Endothelial cell (in vitro differentiated cells): ENCODE measurements around the gene CADM2. TPM values are rescaled to one million over a fixed set of nuclear protein-coding genes. Genes with fewer than 3 reads are reported as not detected.

Experiments
- DNase-seq: peaks from one replicate; pipeline ENCODE4 v3.0.0; 2021; ENCODE audit warnings: low spot score
- H3K27ac Mint-ChIP-seq: one replicate; pipeline ENCODE4 v1.8.0; 2021; ENCODE audit warnings: mixed read lengths, inconsistent platforms; ENCODE audit not compliant: unreplicated experiment
- H3K27me3 Mint-ChIP-seq: one replicate; pipeline ENCODE4 v1.8.0; 2021; ENCODE audit warnings: mild to moderate bottlenecking, moderate library complexity, mixed read lengths, inconsistent platforms; ENCODE audit not compliant: unreplicated experiment
- H3K36me3 Mint-ChIP-seq: one replicate; pipeline ENCODE4 v1.8.0; 2021; ENCODE audit warnings: mild to moderate bottlenecking, low read depth, mixed read lengths, inconsistent platforms; ENCODE audit not compliant: unreplicated experiment
- H3K4me1 Mint-ChIP-seq: one replicate; pipeline ENCODE4 v1.8.0; 2021; ENCODE audit warnings: mild to moderate bottlenecking, mixed read lengths, inconsistent platforms; ENCODE audit not compliant: unreplicated experiment
- H3K4me3 Mint-ChIP-seq: one replicate; pipeline ENCODE4 v1.8.0; 2021; ENCODE audit warnings: mild to moderate bottlenecking, mixed read lengths, inconsistent platforms; ENCODE audit not compliant: unreplicated experiment
- H3K9me3 Mint-ChIP-seq: one replicate; pipeline ENCODE4 v1.8.0; 2021; ENCODE audit warnings: mixed read lengths, inconsistent platforms; ENCODE audit not compliant: unreplicated experiment
- CTCF ChIP-seq: fragments of 200-600 bp; sonication (generic); IDR thresholded peaks from one replicate; pipeline ENCODE4 v1.5.0; 2021; ENCODE audit warnings: antibody characterized with exemption; ENCODE audit not compliant: unreplicated experiment
- total RNA-seq: library from RNA; stranded (reverse); fragmentation: NEBNext Ultra II Directional; extraction: Animal tissue kit (Norgen Biotek cat#: 25700); gene quantifications from one replicate; pipeline ENCODE4 v1.2.1, GENCODE V29; 2021; ENCODE audit not compliant: unreplicated experiment

The CADM2 gene
- total RNA-seq, 1 donor from 2014 or later = 0.97 TPM

- H3K27me3 Mint-ChIP-seq = no peaks in the 10 kb centered on the region
- H3K27ac Mint-ChIP-seq = no peak overlapping the region
- TF ChIP-seq CTCF = no peak
- no peak overlapping the region for H3K4me3 Mint-ChIP-seq
- H3K9me3 Mint-ChIP-seq = no peaks in the 10 kb centered on the region
- peaks cover 13% of the 10 kb centered on the region for H3K4me1 Mint-ChIP-seq
- no peak for DNase-seq
- no peaks in the 10 kb centered on the region for H3K36me3 Mint-ChIP-seq
Measured at GRCh38 chr3:84983490-84983889, 24.7 kb downstream of the CADM2 start.

GRCh38 chr3:84984429-84984828 is 25.6 kb downstream of the CADM2 start:
- Mint-ChIP-seq H3K9me3 (no peaks in the 10 kb centered on the region), H3K4me3 (no peak overlapping the region), H3K27me3 (no peaks in the 10 kb centered on the region), H3K4me1 (peaks cover 15% of the 10 kb centered on the region), H3K27ac (no peak overlapping the region), H3K36me3 (no peaks in the 10 kb centered on the region)
- no peak for TF ChIP-seq CTCF
- no peak for DNase-seq

- Mint-ChIP-seq H3K27ac (no peak overlapping the region), H3K4me1 (peaks cover 15% of the 10 kb centered on the region), H3K36me3 (no peaks in the 10 kb centered on the region), H3K27me3 (no peaks in the 10 kb centered on the region), H3K9me3 (no peaks in the 10 kb centered on the region), H3K4me3 (no peak overlapping the region)
- DNase-seq = no peak
- no peak for TF ChIP-seq CTCF
Measured at GRCh38 chr3:84985795-84986194, 27.0 kb downstream of the CADM2 start.

- no peak for DNase-seq
- H3K36me3 Mint-ChIP-seq = no peaks in the 10 kb centered on the region
- H3K4me1 Mint-ChIP-seq = peaks cover 12% of the 10 kb centered on the region
- TF ChIP-seq CTCF = no peak
- H3K27ac Mint-ChIP-seq = no peak overlapping the region
- no peaks in the 10 kb centered on the region for H3K9me3 Mint-ChIP-seq
- H3K4me3 Mint-ChIP-seq = no peak overlapping the region
- H3K27me3 Mint-ChIP-seq = no peaks in the 10 kb centered on the region
Measured at GRCh38 chr3:84987706-84988504, 29.1 kb downstream of the CADM2 start.

- H3K36me3 Mint-ChIP-seq = no peaks in the 10 kb centered on the region
- H3K27ac Mint-ChIP-seq = no peak overlapping the region
- no peak for DNase-seq
- peaks cover 18% of the 10 kb centered on the region for H3K4me1 Mint-ChIP-seq
- H3K9me3 Mint-ChIP-seq = no peaks in the 10 kb centered on the region
- no peak overlapping the region for H3K4me3 Mint-ChIP-seq
- H3K27me3 Mint-ChIP-seq = no peaks in the 10 kb centered on the region
- no peak for TF ChIP-seq CTCF
Measured at GRCh38 chr3:84989102-84989501, 30.3 kb downstream of the CADM2 start.
